ENCODE results near the gene ANO6. TPM values are rescaled to one million over a fixed set of nuclear protein-coding genes. Genes with fewer than 3 reads are reported as not detected.
"Not testable (repeated sequence)": the region's sequence is repeated elsewhere in the genome, so short reads cannot be mapped to it uniquely, and the experiment has no call there.

ANO6 gene
- total RNA-seq, 1 experiment from 2014 or later, result 51.4 TPM

- no peaks in the 10 kb centered on the region for H3K27me3 ChIP-seq (ENCODE audit: insufficient read depth, low read depth)
- peaks cover 59% of the 10 kb centered on the region for H3F3A ChIP-seq (ENCODE audit: insufficient read depth, low read depth)
- no peak overlapping the region for H2AFZ ChIP-seq
- H3K4me1 ChIP-seq (replicated peaks; ENCODE audit: insufficient read depth), result peaks cover 59% of the 10 kb centered on the region
- peak overlapping the region; percentile 44; the same call in 1 of the 2 replicates for H3K4me3 ChIP-seq
- ChIA-PET CTCF (no interaction called here), POLR2A (ENCODE audit: unreplicated experiment) (interaction anchor here (0.5 to 0.6 kb wide), 2 partner anchors 20 to 55 kb away, joined by 3 to 12 read pairs; no protein-coding TSS in a partner anchor)
- TSS peak; percentile 34 for BruUV-seq (replicated peaks)
- H3K79me2 ChIP-seq (ENCODE audit: low read depth), result peaks cover 87% of the 10 kb centered on the region
- H3K36me3 ChIP-seq (ENCODE audit: low read depth), result peaks cover 11% of the 10 kb centered on the region
- H3K4me2 ChIP-seq, result peak overlapping the region; percentile 84
- H3K9me2 ChIP-seq (ENCODE audit: insufficient read depth), result no peaks in the 10 kb centered on the region
- H4K20me1 ChIP-seq (ENCODE audit: insufficient read depth), result no peaks in the 10 kb centered on the region
- peak overlapping the region; percentile 100 for H3K27ac ChIP-seq
- H3K9me3 ChIP-seq (ENCODE audit: insufficient read depth, low read depth), result no peaks in the 10 kb centered on the region
- DNase-seq, result peak; percentile 80 to 92
- intact Hi-C loops (cut with micrococcal nuclease; ENCODE audit: unreplicated experiment), result loop anchor here (1.0 to 2.0 kb wide), 3 partner anchors 25 to 49 kb away; no protein-coding TSS in a partner anchor
- TF ChIP-seq, protein P1, sequence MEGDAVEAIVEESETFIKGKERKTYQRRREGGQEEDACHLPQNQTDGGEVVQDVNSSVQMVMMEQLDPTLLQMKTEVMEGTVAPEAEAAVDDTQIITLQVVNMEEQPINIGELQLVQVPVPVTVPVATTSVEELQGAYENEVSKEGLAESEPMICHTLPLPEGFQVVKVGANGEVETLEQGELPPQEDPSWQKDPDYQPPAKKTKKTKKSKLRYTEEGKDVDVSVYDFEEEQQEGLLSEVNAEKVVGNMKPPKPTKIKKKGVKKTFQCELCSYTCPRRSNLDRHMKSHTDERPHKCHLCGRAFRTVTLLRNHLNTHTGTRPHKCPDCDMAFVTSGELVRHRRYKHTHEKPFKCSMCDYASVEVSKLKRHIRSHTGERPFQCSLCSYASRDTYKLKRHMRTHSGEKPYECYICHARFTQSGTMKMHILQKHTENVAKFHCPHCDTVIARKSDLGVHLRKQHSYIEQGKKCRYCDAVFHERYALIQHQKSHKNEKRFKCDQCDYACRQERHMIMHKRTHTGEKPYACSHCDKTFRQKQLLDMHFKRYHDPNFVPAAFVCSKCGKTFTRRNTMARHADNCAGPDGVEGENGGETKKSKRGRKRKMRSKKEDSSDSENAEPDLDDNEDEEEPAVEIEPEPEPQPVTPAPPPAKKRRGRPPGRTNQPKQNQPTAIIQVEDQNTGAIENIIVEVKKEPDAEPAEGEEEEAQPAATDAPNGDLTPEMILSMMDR (conservative IDR thresholded peaks at IDR 0.05), result no peak
- TF ChIP-seq EZH2 (IDR thresholded peaks at IDR 0.05; ENCODE audit: low read depth), result no peak
Observed at GRCh38 chr12:45235087-45236025, 19.5 kb downstream of the ANO6 start.

DNA sequence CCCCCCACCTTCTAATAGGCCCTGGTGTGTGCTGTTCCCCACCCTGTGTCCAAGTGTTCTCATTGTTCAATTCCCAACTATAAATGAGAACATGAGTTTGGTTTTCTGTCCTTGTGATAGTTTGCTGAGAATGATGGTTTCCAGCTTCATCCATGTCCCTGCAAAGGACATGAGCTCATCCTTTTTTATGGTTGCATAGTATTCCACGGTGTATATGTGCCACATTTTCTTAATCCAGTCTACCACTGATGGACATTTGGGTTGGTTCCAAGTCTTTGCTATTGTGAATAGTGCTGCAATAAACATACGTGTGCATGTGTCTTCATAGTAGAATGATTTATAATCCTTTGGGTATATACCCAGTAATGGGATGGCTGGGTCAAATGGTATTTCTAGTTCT lies 20.5 kb downstream of the ANO6 start:
- H3K9me2 ChIP-seq (ENCODE audit: insufficient read depth); intact Hi-C loops (cut with micrococcal nuclease; ENCODE audit: unreplicated experiment); BruUV-seq (replicated peaks); H3K9me3 ChIP-seq (ENCODE audit: insufficient read depth, low read depth); H4K20me1 ChIP-seq (ENCODE audit: insufficient read depth); H3K4me3 ChIP-seq; DNase-seq; H2AFZ ChIP-seq; CTCF ChIA-PET; POLR2A ChIA-PET (ENCODE audit: unreplicated experiment); H3K27me3 ChIP-seq (ENCODE audit: insufficient read depth, low read depth); H3K36me3 ChIP-seq (ENCODE audit: low read depth): not testable (repeated sequence)
- H3K27ac ChIP-seq, result peak overlapping the region; percentile 100
- H3K4me1 ChIP-seq (replicated peaks; ENCODE audit: insufficient read depth), result peaks cover 49% of the 10 kb centered on the region
- peaks cover 49% of the 10 kb centered on the region for H3F3A ChIP-seq (ENCODE audit: insufficient read depth, low read depth)
- peak overlapping the region; percentile 84 for H3K4me2 ChIP-seq
- peaks cover 89% of the 10 kb centered on the region for H3K79me2 ChIP-seq (ENCODE audit: low read depth)

GRCh38 chr12:45242180-45242579 lies 26.3 kb downstream of the ANO6 start:
- Histone ChIP-seq H3K4me2 (no peak overlapping the region), H3K9me3 (ENCODE audit: insufficient read depth, low read depth) (no peaks in the 10 kb centered on the region), H3K79me2 (ENCODE audit: low read depth) (peaks cover 95% of the 10 kb centered on the region), H3K4me1 (replicated peaks; ENCODE audit: insufficient read depth) (no peaks in the 10 kb centered on the region), H3K9me2 (ENCODE audit: insufficient read depth) (no peaks in the 10 kb centered on the region), H3F3A (ENCODE audit: insufficient read depth, low read depth) (no peaks in the 10 kb centered on the region), H4K20me1 (ENCODE audit: insufficient read depth) (0 out of 2 replicates have a peak, but pooled peaks cover 3% of the 10 kb centered on the region), H2AFZ (no peak overlapping the region), H3K27me3 (ENCODE audit: insufficient read depth, low read depth) (no peaks in the 10 kb centered on the region), H3K36me3 (ENCODE audit: low read depth) (0 out of 2 replicates have a peak, but pooled peaks cover 9% of the 10 kb centered on the region), H3K27ac (no peak overlapping the region), H3K4me3 (no peak overlapping the region)
- DNase-seq, result no peak
- BruUV-seq (replicated peaks), result no TSS peak
- intact Hi-C loops (cut with micrococcal nuclease; ENCODE audit: unreplicated experiment), result no loop called here
- TF ChIP-seq, protein P1 (conservative IDR thresholded peaks at IDR 0.05), result no peak
- TF ChIP-seq EZH2 (IDR thresholded peaks at IDR 0.05; ENCODE audit: low read depth), result no peak
- POLR2A ChIA-PET (ENCODE audit: unreplicated experiment), result no interaction called here
- CTCF ChIA-PET, result interaction anchor here (0.5 to 0.6 kb wide), 2 partner anchors 13 to 29 kb away, joined by 6 to 7 read pairs; no protein-coding TSS in a partner anchor
